AG08395 (cell line): Measurements from ENCODE around the gene MEX3C.

Experiments used
- DNase-seq: peaks from one replicate; pipeline ENCODE4 v3.0.0; 2012; ENCODE audit warnings: mixed read lengths, low spot score

MEX3C gene

GRCh38 chr18:51153659-51154371 lies 43.7 kb downstream of the MEX3C start:
- DNase-seq: no peak

- no peak for DNase-seq
These were observed 45.6 kb downstream of the MEX3C start for GRCh38 chr18:51151568-51152511.

- no peak for DNase-seq
These were observed 46.3 kb downstream of the MEX3C start for GRCh38 chr18:51151185-51151567.

- DNase-seq: peak; percentile 31
These were observed 47.3 kb downstream of the MEX3C start for GRCh38 chr18:51150113-51150700.

- DNase-seq: no peak
These were observed 47.8 kb downstream of the MEX3C start for GRCh38 chr18:51149670-51150069.

- no peak for DNase-seq
These were observed 50.6 kb downstream of the MEX3C start for GRCh38 chr18:51146909-51147308.

GRCh38 chr18:51138936-51139335 lies 58.5 kb downstream of the MEX3C start:
- no peak for DNase-seq

GRCh38 chr18:51137891-51138290 lies 59.6 kb downstream of the MEX3C start:
- no peak for DNase-seq

- DNase-seq: no peak
These were observed 60.3 kb downstream of the MEX3C start for GRCh38 chr18:51137026-51137729.

- no peak for DNase-seq
These were observed 61.7 kb downstream of the MEX3C start for GRCh38 chr18:51135795-51136194.

GRCh38 chr18:51135364-51135763 lies 62.1 kb downstream of the MEX3C start:
- no peak for DNase-seq

- no peak for DNase-seq
These were observed 62.8 kb downstream of the MEX3C start for GRCh38 chr18:51134721-51135120.

GRCh38 chr18:51133580-51134160 lies 63.8 kb downstream of the MEX3C start:
- DNase-seq: no peak

GRCh38 chr18:51132256-51132935 lies 65.1 kb downstream of the MEX3C start:
- no peak for DNase-seq

- DNase-seq: no peak
These were observed 68.9 kb downstream of the MEX3C start for GRCh38 chr18:51128533-51128932.

- no peak for DNase-seq
These were observed 69.8 kb downstream of the MEX3C start for GRCh38 chr18:51127664-51128063.

GRCh38 chr18:51125976-51126375 lies 71.5 kb downstream of the MEX3C start:
- no peak for DNase-seq
